Measurements from ENCODE around the gene FRMD4A.

Gene FRMD4A

DNA sequence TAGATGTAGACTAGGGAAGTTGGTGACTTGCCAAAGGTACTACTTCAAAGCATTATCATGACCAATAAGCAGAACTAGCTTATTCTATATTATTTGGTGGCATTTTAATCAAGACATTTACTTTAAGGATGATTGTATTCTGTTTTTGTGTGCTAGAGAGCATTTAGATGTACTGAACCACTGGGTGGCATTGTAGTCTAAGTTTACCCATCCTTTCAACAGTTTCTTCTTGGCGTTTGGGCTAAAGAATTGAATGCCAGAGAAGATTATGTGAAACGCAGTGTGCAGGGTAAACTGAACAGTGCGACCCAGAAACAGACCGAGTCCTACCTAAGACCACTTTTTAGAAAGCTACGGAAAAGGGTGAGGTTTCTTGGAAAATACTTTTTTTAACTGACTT is 717.2 kb downstream of the FRMD4A start:
- Histone ChIP-seq H4K8ac (ENCODE audit: low read depth, low read length) (no peak overlapping the region), H2BK5ac (ENCODE audit: low read length) (no peak overlapping the region), H3K18ac (ENCODE audit: low read length) (no peak overlapping the region), H3K27ac (replicated peaks; ENCODE audit: low read length) (no peak overlapping the region), H3K4me1 (ENCODE audit: control insufficient read depth in 2 of 2, insufficient read depth in 1 of 2, low read depth in 1 of 2, low read length in 2 of 2) (peaks cover 10 to 16% of the 10 kb centered on the region in 2 donors), H3K36me3 (replicated peaks in 1 of 2; ENCODE audit: control insufficient read depth in 2 of 2, insufficient read depth in 2 of 2, low read length in 2 of 2) (peaks cover 0 to 60% of the 10 kb centered on the region in 2 donors), H3K23ac (ENCODE audit: low read depth, low read length, poor library complexity) (no peak overlapping the region), H3K14ac (ENCODE audit: low read length) (no peak overlapping the region), H4K91ac (ENCODE audit: low read depth, low read length, poor library complexity) (no peak overlapping the region), H3K9ac (ENCODE audit: low read depth, low read length, poor library complexity) (no peak overlapping the region), H3K27me3 (ENCODE audit: control insufficient read depth in 3 of 3, insufficient read depth in 3 of 3, low read depth in 1 of 3, low read length in 3 of 3) (no peaks in the 10 kb centered on the region), H2AK5ac (ENCODE audit: low read depth, low read length) (no peak overlapping the region), H2AFZ (ENCODE audit: low read length) (no peak overlapping the region), H3K79me1 (ENCODE audit: low read depth, low read length) (no peaks in the 10 kb centered on the region), H3K4me2 (ENCODE audit: insufficient read depth, low read length, poor library complexity, severe bottlenecking) (no peak overlapping the region), H2BK12ac (ENCODE audit: low read length) (no peak overlapping the region), H2BK120ac (ENCODE audit: low read depth, low read length) (no peak overlapping the region), H2BK15ac (ENCODE audit: low read length) (no peak overlapping the region), H3K4me3 (ENCODE audit: low read length in 2 of 2) (no peak overlapping the region), H3K4ac (ENCODE audit: low read length) (no peak overlapping the region), H3K9me3 (replicated peaks in 1 of 2; ENCODE audit: control insufficient read depth in 2 of 2, insufficient read depth in 1 of 2, low read depth in 1 of 2, low read length in 2 of 2) (no peaks in the 10 kb centered on the region)
- no peak for DNase-seq (ENCODE audit: low spot score)
- WGBS, 2 donors (ENCODE audit: extremely low coverage in 2 of 2, insufficient read length in 2 of 2, insufficient replicate concordance in 1 of 2), result no CpG with 5 or more reads among the region's 5 CpGs

DNA sequence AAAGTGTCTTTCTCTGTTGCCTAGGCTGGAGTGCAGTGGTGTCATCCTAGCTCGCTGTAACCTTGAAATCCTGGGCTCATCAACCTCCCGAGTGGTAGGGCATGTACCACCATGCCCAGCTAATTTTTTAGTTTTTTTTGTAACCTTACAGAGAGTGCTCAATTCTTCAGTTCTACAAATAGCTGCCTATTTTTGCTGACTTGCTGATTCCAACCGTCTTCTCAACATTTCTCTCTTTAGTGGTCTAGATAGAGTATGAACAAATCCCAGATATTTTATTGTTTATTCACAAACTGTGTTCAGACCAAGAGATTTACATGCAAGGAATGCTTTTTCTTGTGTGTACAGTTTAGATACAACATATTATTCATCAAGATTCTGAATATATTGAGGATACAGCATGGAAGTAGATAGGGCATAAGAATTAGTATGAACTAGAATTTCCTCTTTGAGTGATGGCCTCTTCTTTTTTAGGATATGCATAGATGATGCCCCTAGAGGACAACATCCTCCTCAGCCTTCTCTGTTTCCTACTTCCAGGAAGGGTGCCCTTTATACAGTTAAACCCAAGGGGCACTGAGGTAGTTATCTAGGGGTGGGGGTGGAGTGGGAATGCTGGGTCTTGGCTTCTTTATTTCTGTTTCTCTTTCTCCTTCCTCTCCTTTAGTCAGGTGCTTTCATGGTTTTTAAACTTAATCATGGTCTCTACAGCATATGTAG is 717.9 kb downstream of the FRMD4A start:
- no CpG with 5 or more reads among the region's 3 CpGs for WGBS, 2 donors (ENCODE audit: extremely low coverage in 2 of 2, insufficient read length in 2 of 2, insufficient replicate concordance in 1 of 2)
- Histone ChIP-seq H3K14ac (ENCODE audit: low read length) (no peak overlapping the region), H3K9me3 (replicated peaks in 1 of 2; ENCODE audit: control insufficient read depth in 2 of 2, insufficient read depth in 1 of 2, low read depth in 1 of 2, low read length in 2 of 2) (no peaks in the 10 kb centered on the region), H3K9ac (ENCODE audit: low read depth, low read length, poor library complexity) (no peak overlapping the region), H3K4me3 (ENCODE audit: low read length in 2 of 2) (no peak overlapping the region), H2BK5ac (ENCODE audit: low read length) (no peak overlapping the region), H2AFZ (ENCODE audit: low read length) (no peak overlapping the region), H3K36me3 (replicated peaks in 1 of 2; ENCODE audit: control insufficient read depth in 2 of 2, insufficient read depth in 2 of 2, low read length in 2 of 2) (peaks cover 0 to 58% of the 10 kb centered on the region in 2 donors), H3K18ac (ENCODE audit: low read length) (no peak overlapping the region), H3K79me1 (ENCODE audit: low read depth, low read length) (no peaks in the 10 kb centered on the region), H3K23ac (ENCODE audit: low read depth, low read length, poor library complexity) (no peak overlapping the region), H2AK5ac (ENCODE audit: low read depth, low read length) (no peak overlapping the region), H4K91ac (ENCODE audit: low read depth, low read length, poor library complexity) (no peak overlapping the region), H4K8ac (ENCODE audit: low read depth, low read length) (no peak overlapping the region), H3K27ac (replicated peaks; ENCODE audit: low read length) (no peak overlapping the region), H2BK120ac (ENCODE audit: low read depth, low read length) (no peak overlapping the region), H2BK12ac (ENCODE audit: low read length) (no peak overlapping the region), H3K4me2 (ENCODE audit: insufficient read depth, low read length, poor library complexity, severe bottlenecking) (no peak overlapping the region), H3K4ac (ENCODE audit: low read length) (no peak overlapping the region), H3K4me1 (ENCODE audit: control insufficient read depth in 2 of 2, insufficient read depth in 1 of 2, low read depth in 1 of 2, low read length in 2 of 2) (peaks cover 10 to 16% of the 10 kb centered on the region in 2 donors), H3K27me3 (ENCODE audit: control insufficient read depth in 3 of 3, insufficient read depth in 3 of 3, low read depth in 1 of 3, low read length in 3 of 3) (no peaks in the 10 kb centered on the region), H2BK15ac (ENCODE audit: low read length) (no peak overlapping the region)
- no peak for DNase-seq (ENCODE audit: low spot score)

DNA sequence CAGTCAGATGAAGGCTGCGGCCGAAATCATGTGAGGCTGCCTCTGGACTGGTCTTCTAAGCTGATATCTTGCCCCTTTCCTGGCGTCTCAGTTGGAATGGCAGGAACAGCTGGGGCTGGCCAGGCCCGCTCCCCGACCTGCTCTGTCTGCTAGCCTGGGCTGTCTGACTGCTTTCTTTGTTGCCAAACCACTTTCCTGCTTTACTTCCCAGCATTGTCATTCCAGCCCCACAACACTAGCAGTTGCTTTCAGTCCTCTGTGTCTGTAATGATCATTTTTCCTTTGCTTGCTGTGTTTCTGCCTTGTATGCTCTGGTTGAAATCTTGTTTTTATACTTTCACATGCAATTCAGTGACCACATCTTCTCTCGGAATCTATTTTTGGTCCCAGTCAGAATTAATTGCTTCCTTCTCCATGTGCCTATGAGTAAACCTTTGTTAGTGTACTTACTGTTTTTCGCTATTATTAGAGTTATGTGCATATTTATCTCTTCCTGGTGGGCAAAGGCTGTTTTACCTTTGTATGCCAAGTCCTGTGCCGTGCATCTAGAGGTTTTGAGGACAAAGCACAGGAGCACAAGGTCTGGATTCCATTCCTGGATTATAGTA is 722.4 kb downstream of the FRMD4A start:
- WGBS, 2 donors (ENCODE audit: extremely low coverage in 2 of 2, insufficient read length in 2 of 2, insufficient replicate concordance in 1 of 2), result no CpG with 5 or more reads among the region's 8 CpGs
- H3K18ac ChIP-seq (ENCODE audit: low read length), result no peak overlapping the region
- H2AFZ ChIP-seq (ENCODE audit: low read length), result no peak overlapping the region
- DNase-seq (ENCODE audit: low spot score), result no peak
- no peak overlapping the region for H3K23ac ChIP-seq (ENCODE audit: low read depth, low read length, poor library complexity)
- no peak overlapping the region for H4K8ac ChIP-seq (ENCODE audit: low read depth, low read length)
- no peak overlapping the region for H3K4ac ChIP-seq (ENCODE audit: low read length)
- H3K14ac ChIP-seq (ENCODE audit: low read length), result no peak overlapping the region
- H2BK5ac ChIP-seq (ENCODE audit: low read length), result no peak overlapping the region
- no peak overlapping the region for H3K4me3 ChIP-seq (ENCODE audit: low read length in 2 of 2)
- no peak overlapping the region for H3K27ac ChIP-seq (replicated peaks; ENCODE audit: low read length)
- H3K4me1 ChIP-seq (ENCODE audit: control insufficient read depth in 2 of 2, insufficient read depth in 1 of 2, low read depth in 1 of 2, low read length in 2 of 2), result no peaks in the 10 kb centered on the region
- H2BK120ac ChIP-seq (ENCODE audit: low read depth, low read length), result no peak overlapping the region
- H3K9me3 ChIP-seq (replicated peaks in 1 of 2; ENCODE audit: control insufficient read depth in 2 of 2, insufficient read depth in 1 of 2, low read depth in 1 of 2, low read length in 2 of 2), result no peaks in the 10 kb centered on the region
- H2BK12ac ChIP-seq (ENCODE audit: low read length), result no peak overlapping the region
- H3K36me3 ChIP-seq (replicated peaks in 1 of 2; ENCODE audit: control insufficient read depth in 2 of 2, insufficient read depth in 2 of 2, low read length in 2 of 2), result peaks cover 0 to 51% of the 10 kb centered on the region in 2 donors
- H2AK5ac ChIP-seq (ENCODE audit: low read depth, low read length), result no peak overlapping the region
- H4K91ac ChIP-seq (ENCODE audit: low read depth, low read length, poor library complexity), result no peak overlapping the region
- H2BK15ac ChIP-seq (ENCODE audit: low read length), result no peak overlapping the region
- no peaks in the 10 kb centered on the region for H3K27me3 ChIP-seq (ENCODE audit: control insufficient read depth in 3 of 3, insufficient read depth in 3 of 3, low read depth in 1 of 3, low read length in 3 of 3)
- no peaks in the 10 kb centered on the region for H3K79me1 ChIP-seq (ENCODE audit: low read depth, low read length)
- H3K4me2 ChIP-seq (ENCODE audit: insufficient read depth, low read length, poor library complexity, severe bottlenecking), result no peak overlapping the region
- no peak overlapping the region for H3K9ac ChIP-seq (ENCODE audit: low read depth, low read length, poor library complexity)

DNA sequence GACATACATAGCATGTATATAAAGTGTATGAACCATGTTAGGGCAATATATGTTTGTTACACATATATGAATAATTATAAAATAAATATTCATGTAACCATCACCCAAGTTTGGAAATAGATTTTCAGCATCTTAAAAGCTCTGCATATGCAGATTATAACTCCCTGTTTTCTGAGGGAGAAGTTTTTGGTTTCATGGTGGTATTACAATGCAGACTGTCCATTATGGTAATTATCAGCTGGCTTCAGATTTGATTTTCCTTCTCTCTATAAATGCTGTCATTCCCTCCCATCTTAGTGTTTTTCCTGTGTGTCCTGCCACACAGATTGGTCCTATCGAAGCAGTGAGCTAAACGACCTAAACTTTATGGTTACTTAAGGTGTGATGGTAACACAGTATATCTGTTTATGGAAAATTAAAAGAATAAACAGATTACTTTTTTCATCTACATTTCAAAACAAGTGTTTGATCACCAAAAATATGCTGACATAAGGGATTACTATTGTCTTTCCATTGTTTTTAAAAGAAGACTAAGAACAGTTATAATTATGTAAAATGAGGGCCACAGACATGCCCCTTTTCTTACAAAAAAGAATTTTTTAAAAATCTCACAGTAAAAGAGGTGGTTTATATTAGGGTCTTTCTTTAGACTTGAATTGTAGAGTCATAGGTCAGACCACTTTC is 726.2 kb downstream of the FRMD4A start:
- Histone ChIP-seq H3K4me1 (ENCODE audit: control insufficient read depth in 2 of 2, insufficient read depth in 1 of 2, low read depth in 1 of 2, low read length in 2 of 2) (no peaks in the 10 kb centered on the region), H2AFZ (ENCODE audit: low read length) (no peak overlapping the region), H3K4me2 (ENCODE audit: insufficient read depth, low read length, poor library complexity, severe bottlenecking) (no peak overlapping the region), H3K4ac (ENCODE audit: low read length) (no peak overlapping the region), H3K9ac (ENCODE audit: low read depth, low read length, poor library complexity) (no peak overlapping the region), H3K14ac (ENCODE audit: low read length) (no peak overlapping the region), H2BK5ac (ENCODE audit: low read length) (no peak overlapping the region), H3K27me3 (ENCODE audit: control insufficient read depth in 3 of 3, insufficient read depth in 3 of 3, low read depth in 1 of 3, low read length in 3 of 3) (no peaks in the 10 kb centered on the region), H3K18ac (ENCODE audit: low read length) (no peak overlapping the region), H4K91ac (ENCODE audit: low read depth, low read length, poor library complexity) (no peak overlapping the region), H3K23ac (ENCODE audit: low read depth, low read length, poor library complexity) (no peak overlapping the region), H2BK12ac (ENCODE audit: low read length) (no peak overlapping the region), H2BK120ac (ENCODE audit: low read depth, low read length) (no peak overlapping the region), H2AK5ac (ENCODE audit: low read depth, low read length) (no peak overlapping the region), H3K9me3 (replicated peaks in 1 of 2; ENCODE audit: control insufficient read depth in 2 of 2, insufficient read depth in 1 of 2, low read depth in 1 of 2, low read length in 2 of 2) (no peaks in the 10 kb centered on the region), H4K8ac (ENCODE audit: low read depth, low read length) (no peak overlapping the region), H3K27ac (replicated peaks; ENCODE audit: low read length) (no peak overlapping the region), H2BK15ac (ENCODE audit: low read length) (no peak overlapping the region), H3K4me3 (ENCODE audit: low read length in 2 of 2) (no peak overlapping the region), H3K36me3 (replicated peaks in 1 of 2; ENCODE audit: control insufficient read depth in 2 of 2, insufficient read depth in 2 of 2, low read length in 2 of 2) (peaks cover 0 to 40% of the 10 kb centered on the region in 2 donors), H3K79me1 (ENCODE audit: low read depth, low read length) (no peaks in the 10 kb centered on the region)
- DNase-seq (ENCODE audit: low spot score), result no peak
- no CpG with 5 or more reads among the region's 2 CpGs for WGBS, 2 donors (ENCODE audit: extremely low coverage in 2 of 2, insufficient read length in 2 of 2, insufficient replicate concordance in 1 of 2)

All from neuronal stem cell (in vitro differentiated cells).